NT2/D1 (cell line): ENCODE data around the gene RNF130.

Source experiments
- DNase-seq: peaks from one replicate; pipeline ENCODE4 v3.0.0-alpha.2; 2011; ENCODE audit warnings: low read depth, low spot score
- H3K27me3 ChIP-seq: 2 replicates; pipeline ENCODE4 v1.6.0; 2011; ENCODE audit warnings: mild to moderate bottlenecking; ENCODE audit not compliant: insufficient read length, insufficient read depth
- H3K36me3 ChIP-seq: 2 replicates; pipeline ENCODE4 v1.6.1; 2011; ENCODE audit warnings: mild to moderate bottlenecking, low read length, mixed read lengths; ENCODE audit not compliant: insufficient read depth, insufficient read length
- H3K4me1 ChIP-seq: 2 replicates; pipeline ENCODE4 v1.5.1; 2011; ENCODE audit not compliant: insufficient read depth, insufficient read length
- H3K4me3 ChIP-seq: 2 replicates; pipeline ENCODE4 v1.5.1; 2011; ENCODE audit warnings: low read depth; ENCODE audit not compliant: insufficient read length
- H3K9ac ChIP-seq: 2 replicates; pipeline ENCODE4 v1.6.0; 2011; ENCODE audit warnings: low read depth; ENCODE audit not compliant: insufficient read length
- H3K9me3 ChIP-seq: 2 replicates; pipeline ENCODE4 v1.5.1; 2011; ENCODE audit warnings: mild to moderate bottlenecking, low read length; ENCODE audit not compliant: insufficient read depth
- SUZ12 ChIP-seq: IDR thresholded peaks from 2 replicates; pipeline ENCODE4 v1.6.1; 2011; ENCODE audit not compliant: insufficient read length, insufficient read depth; ENCODE audit errors: extremely low read depth
- YY1 ChIP-seq: IDR thresholded peaks from 2 replicates; pipeline ENCODE4 v1.6.1; 2011; ENCODE audit not compliant: insufficient read length, insufficient read depth
- ZNF274 ChIP-seq: IDR thresholded peaks from 2 replicates; pipeline ENCODE4 v1.6.1; 2011; ENCODE audit warnings: mild to moderate bottlenecking, low read depth, low read length

The RNF130 gene

DNA sequence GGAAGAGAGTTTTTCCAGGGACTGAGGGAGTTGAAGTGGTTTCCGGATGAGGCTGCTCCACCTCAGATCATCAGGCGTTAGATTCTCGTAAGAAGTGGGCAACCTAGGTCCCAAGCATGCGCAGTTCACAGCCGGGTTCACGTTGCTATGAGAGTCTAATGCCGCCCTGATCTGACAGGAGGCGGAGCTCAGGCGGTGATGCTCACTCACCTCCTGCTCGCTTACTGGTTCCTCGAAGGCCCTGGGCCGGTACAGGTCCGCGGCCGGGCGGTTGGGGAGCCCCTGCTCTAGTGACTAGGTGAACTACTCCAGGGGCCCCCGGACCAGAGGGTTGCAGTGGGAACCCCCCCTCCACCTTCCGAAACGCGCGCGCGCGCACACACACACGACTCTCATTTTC is 997 bp upstream of the RNF130 start:
- H3K9ac ChIP-seq: no peak overlapping the region
- peaks cover 17% of the 10 kb centered on the region for H3K27me3 ChIP-seq
- no peaks in the 10 kb centered on the region for H3K36me3 ChIP-seq
- H3K4me1 ChIP-seq: no peaks in the 10 kb centered on the region
- no peak overlapping the region for H3K4me3 ChIP-seq
- peaks cover 10% of the 10 kb centered on the region for H3K9me3 ChIP-seq
- DNase-seq: no peak
- no peak for TF ChIP-seq SUZ12

GRCh38 chr5:180072256-180072548 is 643 bp upstream of the RNF130 start:
- no peak overlapping the region for H3K9ac ChIP-seq
- DNase-seq: no peak
- no peak overlapping the region for H3K4me3 ChIP-seq
- peaks cover 10% of the 10 kb centered on the region for H3K9me3 ChIP-seq
- H3K27me3 ChIP-seq: peaks cover 17% of the 10 kb centered on the region
- H3K4me1 ChIP-seq: no peaks in the 10 kb centered on the region
- no peaks in the 10 kb centered on the region for H3K36me3 ChIP-seq
- TF ChIP-seq ZNF274 (no peak), SUZ12 (no peak), YY1 (no peak)

- H3K9me3 ChIP-seq: peaks cover 10% of the 10 kb centered on the region
- peaks cover 17% of the 10 kb centered on the region for H3K27me3 ChIP-seq
- peak overlapping the region; percentile 73 for H3K4me3 ChIP-seq
- TF ChIP-seq ZNF274: no peak
- TF ChIP-seq SUZ12: no peak
- no peak for TF ChIP-seq YY1
- H3K36me3 ChIP-seq: no peaks in the 10 kb centered on the region
- no peaks in the 10 kb centered on the region for H3K4me1 ChIP-seq
- DNase-seq: no peak
- H3K9ac ChIP-seq: peak overlapping the region; percentile 90
Observed at GRCh38 chr5:180070756-180071530, 616 bp downstream of the RNF130 start.

DNA sequence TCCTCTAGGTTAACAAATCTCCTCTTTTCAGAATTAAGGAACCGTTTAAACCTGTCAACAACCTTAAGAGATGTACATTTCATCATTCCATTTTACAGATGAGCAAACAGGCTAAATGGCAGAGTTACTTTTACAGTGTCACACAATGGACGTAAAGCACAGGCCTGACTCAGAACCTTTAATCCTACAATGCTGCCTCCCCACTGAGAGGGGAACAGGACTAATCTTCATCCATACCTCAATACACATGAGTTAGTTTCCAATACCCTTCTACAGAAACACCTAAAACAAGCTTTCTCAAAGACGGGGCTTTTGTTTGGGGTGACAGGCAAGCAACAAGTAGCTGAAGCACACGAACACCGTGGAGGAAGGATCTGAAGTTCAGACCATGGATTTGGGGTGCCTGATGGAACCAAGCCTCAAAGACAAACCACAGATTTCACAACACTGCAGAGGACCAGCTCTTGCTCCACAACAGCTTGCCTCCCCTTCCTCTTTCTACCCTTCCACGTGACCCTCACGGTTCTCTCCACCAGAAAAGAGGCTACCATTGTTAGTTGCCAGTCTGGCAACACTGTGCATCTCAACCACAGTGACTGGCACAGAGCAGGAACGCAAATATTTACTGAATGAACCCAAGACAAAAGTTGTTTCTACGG is 1.8 kb downstream of the RNF130 start:
- no peaks in the 10 kb centered on the region for H3K4me1 ChIP-seq
- peaks cover 10% of the 10 kb centered on the region for H3K9me3 ChIP-seq
- H3K36me3 ChIP-seq: no peaks in the 10 kb centered on the region
- H3K27me3 ChIP-seq: peaks cover 17% of the 10 kb centered on the region
- no peak for DNase-seq
- TF ChIP-seq YY1 (no peak), SUZ12 (no peak), ZNF274 (no peak)
- peak overlapping the region; percentile 90 for H3K9ac ChIP-seq
- H3K4me3 ChIP-seq: peak overlapping the region; percentile 73

DNA sequence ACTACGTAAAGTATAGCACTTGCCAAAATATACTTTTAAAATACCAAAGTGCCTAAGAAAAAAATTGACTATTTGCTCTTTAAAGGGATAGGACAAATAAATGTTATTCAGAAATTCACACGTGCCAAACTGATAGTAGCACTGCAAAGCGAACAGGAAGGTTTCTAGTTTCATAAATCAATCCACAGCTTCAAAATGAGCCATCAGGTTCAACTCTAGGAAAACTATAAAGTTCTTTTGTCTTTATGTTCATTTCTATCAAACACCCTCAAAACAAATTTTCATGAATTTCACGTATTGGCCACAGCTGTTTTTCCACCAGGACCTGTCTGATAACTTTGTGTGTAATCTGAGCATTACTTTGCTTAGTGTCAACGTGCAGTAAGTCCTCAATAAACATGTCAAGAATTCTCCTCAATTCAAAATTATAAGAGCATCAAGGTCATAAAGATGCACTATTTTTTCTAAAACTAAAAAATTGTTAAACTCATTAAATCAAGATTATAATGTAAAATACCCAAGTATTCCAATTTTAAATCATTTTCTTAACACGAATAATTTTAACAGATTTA is 3.0 kb downstream of the RNF130 start:
- Histone ChIP-seq H3K4me3 (no peak overlapping the region), H3K9me3 (peaks cover 10% of the 10 kb centered on the region), H3K27me3 (peaks cover 13% of the 10 kb centered on the region), H3K36me3 (no peaks in the 10 kb centered on the region), H3K4me1 (no peaks in the 10 kb centered on the region), H3K9ac (no peak overlapping the region)
- TF ChIP-seq ZNF274 (no peak), SUZ12 (no peak), YY1 (no peak)
- DNase-seq: no peak

- no peak for TF ChIP-seq YY1
- no peak for TF ChIP-seq ZNF274
- no peak for TF ChIP-seq SUZ12
- H3K27me3 ChIP-seq: peaks cover 10% of the 10 kb centered on the region
- no peaks in the 10 kb centered on the region for H3K4me1 ChIP-seq
- no peaks in the 10 kb centered on the region for H3K36me3 ChIP-seq
- no peak overlapping the region for H3K4me3 ChIP-seq
- H3K9ac ChIP-seq: no peak overlapping the region
- peaks cover 9% of the 10 kb centered on the region for H3K9me3 ChIP-seq
- no peak for DNase-seq
Observed at GRCh38 chr5:180067986-180068385, 3.6 kb downstream of the RNF130 start.

DNA sequence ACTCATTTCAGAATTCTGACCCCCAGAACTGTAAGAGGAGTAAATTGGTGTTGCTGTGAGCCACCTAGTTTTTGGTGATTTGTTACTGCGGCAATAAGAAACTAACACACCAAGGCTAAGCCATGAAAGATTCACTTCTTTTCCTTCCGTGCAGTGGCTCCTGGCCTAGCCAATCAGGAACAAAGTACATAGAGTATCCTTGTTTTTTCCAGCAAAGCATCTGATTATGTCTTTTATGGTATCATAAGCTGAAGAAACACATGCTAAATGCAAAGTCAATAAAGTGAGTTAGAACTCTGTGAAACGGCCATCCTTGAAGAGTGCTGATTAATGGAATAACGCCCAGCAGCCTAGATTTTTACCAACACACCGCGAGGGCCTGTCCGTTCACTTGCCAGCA is 11.4 kb downstream of the RNF130 start:
- no peak for DNase-seq
- H3K4me3 ChIP-seq: no peak overlapping the region
- H3K36me3 ChIP-seq: peaks cover 2% of the 10 kb centered on the region
- TF ChIP-seq SUZ12 (no peak), ZNF274 (no peak), YY1 (no peak)
- no peaks in the 10 kb centered on the region for H3K9me3 ChIP-seq
- H3K27me3 ChIP-seq: no peaks in the 10 kb centered on the region
- H3K4me1 ChIP-seq: no peaks in the 10 kb centered on the region
- H3K9ac ChIP-seq: no peak overlapping the region
